Epithelial cell of esophagus (primary cell): ENCODE results near the gene CARMIL1.

Experiments
- DNase-seq: peaks from one replicate; pipeline ENCODE4 v3.0.0; 2010; ENCODE audit warnings: low read depth
- H3K4me3 ChIP-seq: 2 replicates; pipeline ENCODE4 v1.5.1; 2011; ENCODE audit warnings: mild to moderate bottlenecking, low read length, control low read depth
- TF ChIP-seq, protein P1 (sequence below): IDR thresholded peaks from 2 replicates; pipeline ENCODE4 v1.5.1; 2011; ENCODE audit warnings: low read depth, mild to moderate bottlenecking, low read length, control low read depth, inconsistent platforms; ENCODE audit not compliant: insufficient read depth; ENCODE audit errors: missing control alignments

Gene CARMIL1

DNA sequence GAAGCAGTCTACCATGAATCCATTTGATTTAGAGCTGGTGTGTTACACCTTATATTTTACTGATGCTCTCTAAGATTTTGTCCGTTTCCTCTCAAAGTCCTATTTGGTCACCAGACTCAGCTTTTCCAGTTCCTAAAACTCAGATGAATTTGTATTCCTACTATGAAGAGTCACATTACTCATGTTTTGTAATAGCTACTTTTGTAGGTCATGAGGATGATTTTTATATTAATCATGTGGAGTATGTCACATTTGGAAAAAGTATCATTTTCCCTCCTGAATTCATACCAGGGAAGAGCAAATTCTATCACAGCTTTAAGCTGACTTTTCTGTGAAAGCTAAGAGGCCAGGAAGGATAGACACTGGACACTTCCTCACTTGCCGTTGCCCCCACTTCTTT is 232.2 kb downstream of the CARMIL1 start:
- TF ChIP-seq, protein P1, sequence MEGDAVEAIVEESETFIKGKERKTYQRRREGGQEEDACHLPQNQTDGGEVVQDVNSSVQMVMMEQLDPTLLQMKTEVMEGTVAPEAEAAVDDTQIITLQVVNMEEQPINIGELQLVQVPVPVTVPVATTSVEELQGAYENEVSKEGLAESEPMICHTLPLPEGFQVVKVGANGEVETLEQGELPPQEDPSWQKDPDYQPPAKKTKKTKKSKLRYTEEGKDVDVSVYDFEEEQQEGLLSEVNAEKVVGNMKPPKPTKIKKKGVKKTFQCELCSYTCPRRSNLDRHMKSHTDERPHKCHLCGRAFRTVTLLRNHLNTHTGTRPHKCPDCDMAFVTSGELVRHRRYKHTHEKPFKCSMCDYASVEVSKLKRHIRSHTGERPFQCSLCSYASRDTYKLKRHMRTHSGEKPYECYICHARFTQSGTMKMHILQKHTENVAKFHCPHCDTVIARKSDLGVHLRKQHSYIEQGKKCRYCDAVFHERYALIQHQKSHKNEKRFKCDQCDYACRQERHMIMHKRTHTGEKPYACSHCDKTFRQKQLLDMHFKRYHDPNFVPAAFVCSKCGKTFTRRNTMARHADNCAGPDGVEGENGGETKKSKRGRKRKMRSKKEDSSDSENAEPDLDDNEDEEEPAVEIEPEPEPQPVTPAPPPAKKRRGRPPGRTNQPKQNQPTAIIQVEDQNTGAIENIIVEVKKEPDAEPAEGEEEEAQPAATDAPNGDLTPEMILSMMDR, result no peak
- no peak overlapping the region for H3K4me3 ChIP-seq
- DNase-seq, result peak; percentile 5

DNA sequence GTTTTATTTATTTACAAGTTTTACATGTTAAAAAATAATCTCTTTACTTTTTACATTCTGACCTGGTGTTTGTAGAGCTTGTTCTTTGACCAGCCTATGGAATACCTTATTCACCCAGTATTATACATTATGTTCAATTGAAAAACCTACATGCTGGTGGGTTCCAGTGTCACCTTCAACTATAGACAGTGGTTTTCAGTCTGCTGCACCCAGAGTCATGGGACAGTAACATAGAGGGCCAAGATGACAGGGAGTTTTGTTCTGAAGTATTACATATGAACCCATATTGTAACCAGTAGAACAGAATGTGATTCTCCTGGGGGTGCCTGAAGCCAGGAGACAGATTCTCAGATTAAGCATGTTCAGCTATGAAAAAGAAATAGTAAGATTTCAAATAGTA is 233.4 kb downstream of the CARMIL1 start:
- no peak overlapping the region for H3K4me3 ChIP-seq
- TF ChIP-seq, protein P1, result no peak
- no peak for DNase-seq

DNA sequence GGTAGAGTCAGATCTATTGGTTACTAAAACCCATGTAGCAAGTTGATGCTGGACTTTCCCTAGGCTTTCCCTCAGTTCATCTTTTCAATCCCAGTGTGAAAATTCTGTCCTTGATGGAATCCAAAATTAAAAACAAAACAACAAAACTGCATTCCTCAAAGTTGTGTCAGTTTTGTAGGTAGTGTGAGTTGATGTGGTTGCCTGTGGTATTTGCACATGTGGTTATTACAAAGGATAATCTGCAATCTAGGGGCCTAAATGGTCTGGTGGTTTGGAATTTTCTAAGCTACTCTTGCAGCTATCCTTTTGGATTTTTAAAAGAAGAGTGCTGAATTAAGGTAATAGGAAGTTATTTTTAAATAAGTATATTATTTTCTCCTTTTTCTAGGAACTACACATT is 240.7 kb downstream of the CARMIL1 start:
- TF ChIP-seq, protein P1, result no peak
- no peak for DNase-seq

DNA sequence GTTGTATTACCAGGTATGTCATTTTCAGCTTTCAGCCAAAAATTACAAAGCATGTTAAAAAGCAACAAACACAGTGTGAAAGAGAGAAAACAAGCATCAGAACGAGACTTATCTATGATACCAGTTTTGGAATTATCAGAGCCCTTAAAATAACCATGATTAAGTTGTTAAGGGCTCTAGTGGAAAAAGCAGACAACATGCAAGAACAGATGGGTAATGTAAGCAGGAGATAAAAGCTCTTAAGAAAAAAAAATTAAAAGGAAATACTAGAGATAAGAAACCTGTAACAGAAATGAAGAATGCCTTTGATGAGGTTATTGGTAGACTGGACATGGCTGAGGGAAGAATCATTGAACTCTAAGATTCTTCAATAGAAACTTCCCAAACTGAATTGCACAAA is 245.4 kb downstream of the CARMIL1 start:
- DNase-seq, result no peak
- TF ChIP-seq, protein P1, result no peak

More for the DNA sequence above, 240.7 kb downstream of the CARMIL1 start:
- H3K4me3 ChIP-seq, result no peak overlapping the region

DNA sequence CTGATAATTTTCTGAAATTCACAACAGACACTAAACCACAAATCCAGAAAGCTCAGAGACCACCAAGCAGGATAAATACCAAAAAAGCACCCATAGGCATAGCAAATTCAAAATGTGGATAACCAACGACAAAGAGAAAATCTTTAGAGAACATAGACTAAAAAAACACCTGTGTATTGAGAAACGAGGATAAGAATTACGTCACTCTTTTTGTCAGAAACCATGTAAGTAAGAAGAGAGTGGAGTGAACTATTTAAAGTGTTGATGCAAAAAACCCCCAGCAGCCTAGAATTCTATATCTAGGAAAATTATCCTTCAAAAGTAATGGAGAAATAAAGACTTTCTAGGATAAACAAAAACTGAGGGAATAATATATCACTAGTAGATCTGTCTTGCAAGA is 245.9 kb downstream of the CARMIL1 start:
- no peak for DNase-seq
- no peak overlapping the region for H3K4me3 ChIP-seq
- TF ChIP-seq, protein P1, result no peak

More for the DNA sequence above, 245.4 kb downstream of the CARMIL1 start:
- no peak overlapping the region for H3K4me3 ChIP-seq

GRCh38 chr6:25534942-25535631 is 255.9 kb downstream of the CARMIL1 start:
- DNase-seq, result no peak
- no peak overlapping the region for H3K4me3 ChIP-seq
- TF ChIP-seq, protein P1, result no peak
